Measurements from ENCODE around the gene MORC2. TPM values are rescaled to one million over a fixed set of nuclear protein-coding genes. Genes with fewer than 3 reads are reported as not detected.

The MORC2 gene
- polyA plus RNA-seq, 3 donors, result 9.1 to 20.7 (median 11.2) TPM

DNA sequence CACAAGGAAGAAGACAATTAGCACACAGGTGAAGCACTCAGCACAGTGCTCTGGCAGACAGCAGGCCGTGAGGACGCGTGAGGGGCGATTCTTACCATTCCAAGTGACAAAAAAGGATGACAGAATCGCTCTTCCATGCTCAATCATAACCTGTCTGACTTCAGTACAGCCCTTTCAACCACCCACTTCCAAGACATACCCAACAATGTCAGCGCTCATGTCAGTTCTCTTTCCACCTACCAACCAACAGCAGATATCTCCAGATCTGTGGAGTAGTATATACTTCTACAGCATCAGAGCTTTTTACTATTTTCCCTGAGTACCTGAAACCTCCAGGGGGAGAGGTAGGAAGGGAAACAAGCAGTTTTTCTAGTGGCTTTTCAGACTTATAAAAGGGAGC, 40.2 kb downstream of the MORC2 start:
- WGBS, 3 donors, result 93 to 98% (median 97%) methylated on average over 6 of the region's 6 CpGs
- no peak overlapping the region for H3K27ac ChIP-seq (ENCODE audit: low read depth, low read length)

DNA sequence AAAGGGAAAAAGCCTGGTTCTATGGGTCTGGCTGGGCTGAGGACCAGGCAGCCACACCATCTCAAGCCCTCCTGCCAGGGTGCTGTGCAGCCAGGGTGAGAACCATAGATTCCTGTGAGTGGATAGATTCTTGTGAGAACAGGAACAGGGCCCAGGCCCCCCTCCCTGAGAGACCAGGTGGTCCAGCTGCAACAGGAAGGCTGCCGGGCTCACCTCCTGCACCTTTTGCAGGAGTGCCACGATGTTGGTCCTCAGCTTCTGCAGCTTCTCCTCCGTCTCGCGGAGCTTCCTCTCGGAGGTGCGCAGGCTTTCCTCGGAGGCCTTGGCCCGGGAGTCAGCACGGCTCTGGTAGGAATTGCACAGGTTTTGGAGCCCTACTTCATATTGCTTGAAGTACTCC, 40.8 kb downstream of the MORC2 start:
- no peak overlapping the region for H3K27ac ChIP-seq (ENCODE audit: low read depth, low read length)
- 93 to 96% (median 94%) methylated on average over 10 of the region's 10 CpGs for WGBS, 3 donors

DNA sequence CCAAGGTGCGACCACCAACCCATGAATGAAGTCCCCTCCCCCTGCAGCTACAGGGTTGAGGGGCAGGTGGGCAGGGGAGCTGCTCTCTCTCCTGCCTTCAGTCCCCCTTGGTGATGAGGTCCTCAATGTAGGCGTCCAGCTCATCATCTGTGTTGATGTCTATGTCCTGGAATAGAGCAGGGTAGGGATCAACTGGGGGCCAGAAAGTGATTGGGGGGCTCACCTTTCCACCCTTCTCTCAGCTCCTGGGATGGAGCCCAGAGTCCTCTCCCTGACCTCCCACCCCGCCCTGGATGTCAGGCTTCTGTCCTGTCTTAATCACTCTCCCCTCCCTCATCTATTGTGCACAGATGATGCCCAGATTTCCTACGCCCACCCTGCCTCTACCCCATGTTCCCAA, 41.9 kb downstream of the MORC2 start:
- no peak overlapping the region for H3K27ac ChIP-seq (ENCODE audit: low read depth, low read length)
- 88 to 95% (median 93%) methylated on average over 4 of the region's 4 CpGs for WGBS, 3 donors

DNA sequence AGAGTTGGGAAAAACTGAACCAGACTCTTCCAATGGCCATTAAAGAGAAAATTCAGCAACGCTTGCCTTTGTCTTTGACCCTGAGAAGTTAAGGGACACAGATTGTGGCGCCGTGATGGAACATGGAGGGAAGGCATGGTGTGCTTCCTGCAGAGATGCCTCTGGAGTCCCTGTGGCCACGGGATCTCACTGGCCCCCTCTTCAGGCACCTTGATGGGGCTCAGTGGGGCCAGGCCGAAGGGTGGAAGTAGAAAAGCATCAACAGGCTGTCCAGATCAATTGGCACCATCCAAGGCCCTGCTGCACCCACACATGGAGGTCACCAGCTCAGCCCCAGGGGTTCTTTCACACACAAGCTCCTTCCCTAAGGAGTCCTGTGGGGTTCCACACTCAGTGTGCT, 42.9 kb downstream of the MORC2 start:
- H3K27ac ChIP-seq (ENCODE audit: low read depth, low read length), result no peak overlapping the region
- 90 to 93% (median 92%) methylated on average over 5 of the region's 5 CpGs for WGBS, 3 donors

DNA sequence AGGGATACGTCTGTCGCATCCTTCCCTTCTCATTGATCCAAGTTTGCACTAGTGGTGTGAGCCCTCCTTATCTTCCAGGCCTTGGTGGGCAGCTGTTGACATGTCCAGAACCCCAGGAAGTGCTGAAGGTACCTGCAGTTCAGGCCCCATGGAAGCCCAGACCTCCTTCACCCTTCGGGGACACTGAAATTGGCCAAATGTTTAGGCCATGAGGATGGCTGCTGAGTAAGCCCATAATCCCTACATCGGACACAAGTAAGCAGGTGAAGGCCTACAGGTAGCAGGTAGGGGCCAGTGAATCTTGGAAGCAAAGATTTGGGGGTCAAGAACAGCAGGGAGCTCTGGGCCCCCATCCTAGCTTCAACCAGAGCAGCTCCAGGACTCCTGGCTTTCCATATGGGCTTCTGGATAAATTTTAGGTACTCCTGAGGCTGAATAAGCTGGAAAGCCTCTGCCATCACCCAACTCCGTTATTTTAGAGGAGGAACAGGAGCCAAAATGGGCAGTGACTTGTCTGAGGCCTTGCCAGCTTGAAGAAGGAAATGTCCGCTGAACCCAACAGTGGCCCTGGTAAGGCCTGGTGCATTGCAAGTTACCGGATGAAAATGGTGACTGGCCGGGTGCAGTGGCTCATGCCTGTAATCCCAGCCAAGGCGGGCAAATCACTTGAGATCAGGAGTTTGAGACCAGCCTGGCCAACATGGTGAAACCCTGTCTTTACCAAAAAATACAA, 45.2 kb downstream of the MORC2 start:
- 91 to 93% (median 92%) methylated on average over 9 of the region's 9 CpGs for WGBS, 3 donors
- no peak overlapping the region for H3K27ac ChIP-seq (ENCODE audit: low read depth, low read length)

DNA sequence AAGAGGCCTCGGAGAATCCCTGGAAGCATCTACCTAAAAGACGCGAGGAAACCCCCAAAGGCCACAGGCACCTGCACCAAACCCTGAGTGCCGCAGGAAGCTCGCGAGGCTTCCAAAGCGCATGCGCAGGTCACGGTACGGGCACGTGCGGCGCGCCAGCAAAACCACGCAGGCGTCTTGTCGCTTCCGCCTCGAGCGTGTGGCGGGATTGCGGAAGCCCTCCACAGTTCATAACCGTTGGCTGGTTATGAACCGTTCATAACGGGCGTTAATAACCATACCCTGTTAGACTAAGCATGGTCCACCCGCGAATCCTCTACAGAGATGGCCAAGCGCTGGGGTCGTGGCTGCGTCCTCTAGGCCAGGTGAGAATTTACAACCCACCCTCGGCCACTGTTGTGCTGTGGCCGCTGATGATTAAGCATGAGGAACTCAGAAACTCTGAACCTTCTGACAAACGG, 46.4 kb downstream of the MORC2 start:
- H3K27ac ChIP-seq (ENCODE audit: low read depth, low read length), result no peak overlapping the region
- WGBS, 3 donors, result 38 to 64% (median 42%) methylated on average over 34 of the region's 34 CpGs

DNA sequence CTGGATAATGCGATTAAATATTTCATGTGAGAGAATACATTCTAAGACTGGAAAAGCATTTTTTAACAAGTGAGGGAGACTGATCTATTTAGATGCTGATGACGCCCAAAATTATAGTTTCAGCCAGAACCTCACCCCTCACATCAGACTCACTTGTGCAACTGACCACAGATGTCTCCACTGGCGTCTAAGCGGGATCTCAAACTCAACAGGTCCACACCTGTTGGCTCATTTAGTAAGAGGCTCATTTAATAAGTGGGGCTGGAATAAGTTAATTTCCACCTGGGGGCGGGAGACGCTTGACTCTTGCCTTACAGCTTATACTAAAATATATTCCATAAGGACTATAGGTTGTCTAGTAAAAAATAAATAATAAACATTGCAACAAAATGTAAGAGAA, 47.5 kb downstream of the MORC2 start:
- H3K27ac ChIP-seq (ENCODE audit: low read depth, low read length), result no peak overlapping the region
- 59 to 61% (median 60%) methylated on average over 6 of the region's 6 CpGs for WGBS, 3 donors

DNA sequence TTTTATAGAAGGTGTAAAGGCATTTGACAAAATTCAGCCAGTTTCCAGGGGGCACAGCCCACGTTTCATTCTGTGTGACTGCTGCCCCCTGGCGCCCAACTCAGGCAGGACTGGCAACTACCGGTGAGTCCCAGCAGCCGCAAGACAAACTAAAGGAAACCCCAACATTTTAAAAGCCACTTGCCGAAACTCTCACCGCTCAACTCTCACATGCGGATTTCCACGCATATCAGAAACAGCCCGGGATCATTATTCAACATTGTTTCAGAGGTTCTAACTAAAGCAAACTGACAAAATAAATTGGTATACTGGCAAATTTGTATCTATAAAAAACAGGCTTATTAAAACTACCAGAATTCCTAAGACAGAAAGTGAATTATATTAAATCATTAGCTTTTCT, 48.2 kb downstream of the MORC2 start:
- 0 to 1% (median 1%) methylated on average over 9 of the region's 9 CpGs for WGBS, 3 donors
- no peak overlapping the region for H3K27ac ChIP-seq (ENCODE audit: low read depth, low read length)

DNA sequence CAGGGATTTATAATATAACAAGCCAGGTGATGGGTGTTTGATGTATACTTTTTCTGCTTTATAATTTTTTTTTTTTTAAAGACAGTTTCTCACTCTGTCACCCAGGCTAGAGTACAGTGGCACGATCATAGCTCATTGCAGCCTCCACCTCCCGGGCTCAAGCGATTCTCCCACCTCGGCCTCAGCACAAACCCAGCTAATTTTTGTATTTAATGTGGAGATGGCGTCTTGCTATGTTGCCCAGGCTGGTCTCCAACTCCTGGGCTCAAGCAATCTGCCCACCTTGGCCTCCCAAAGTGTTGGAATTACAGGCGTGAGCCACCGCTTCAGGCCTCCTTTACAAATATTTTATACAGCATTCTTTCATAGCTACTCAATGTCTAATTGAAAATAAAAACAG, 48.6 kb downstream of the MORC2 start:
- WGBS, 3 donors, result 80 to 87% (median 87%) methylated on average over 7 of the region's 7 CpGs

DNA sequence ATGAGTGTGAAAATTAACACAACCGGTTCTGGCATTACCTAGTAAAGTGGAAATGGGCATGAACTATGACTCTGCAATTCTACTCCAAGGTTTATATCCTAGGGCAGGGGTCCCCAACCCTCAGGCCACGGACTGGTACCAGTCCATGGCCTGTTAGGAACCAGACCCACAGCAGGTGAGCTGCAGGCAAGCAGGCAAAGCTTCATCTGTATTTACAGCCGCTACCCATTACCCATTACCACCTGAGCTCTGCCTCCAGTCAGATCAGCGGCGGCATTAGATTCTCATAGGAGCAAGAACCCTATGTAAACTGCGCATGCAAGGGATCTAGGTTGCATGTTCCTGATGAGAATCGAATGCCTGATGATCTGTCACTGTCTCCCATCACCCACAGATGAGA, 49.8 kb downstream of the MORC2 start:
- 86 to 89% (median 89%) methylated on average over 7 of the region's 7 CpGs for WGBS, 3 donors
- H3K27ac ChIP-seq (ENCODE audit: low read depth, low read length), result no peak overlapping the region

More for the DNA sequence above, 48.6 kb downstream of the MORC2 start:
- no peak overlapping the region for H3K27ac ChIP-seq (ENCODE audit: low read depth, low read length)

DNA sequence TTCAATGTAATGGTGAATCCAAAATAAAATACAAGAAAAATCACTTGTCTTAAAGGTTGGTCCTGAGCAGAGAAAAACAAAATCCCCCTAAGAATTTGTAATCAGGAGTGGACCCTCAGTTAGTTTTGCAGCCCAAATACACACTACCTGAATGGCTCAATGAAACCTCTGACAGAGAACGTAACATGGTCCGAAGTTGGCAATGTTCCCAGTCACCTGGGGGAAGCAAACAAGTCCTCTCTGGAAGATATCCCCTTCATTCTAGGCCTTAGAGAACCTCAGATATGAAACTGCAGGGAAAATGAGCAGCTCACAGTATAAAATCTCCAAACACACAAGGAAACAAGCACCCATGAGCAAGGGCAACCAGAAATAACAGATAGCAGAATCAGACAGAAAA, 58.2 kb downstream of the MORC2 start:
- H3K27ac ChIP-seq (ENCODE audit: low read depth, low read length), result no peak overlapping the region
- 62 to 88% (median 75%) methylated on average over 2 of the region's 2 CpGs for WGBS, 3 donors

DNA sequence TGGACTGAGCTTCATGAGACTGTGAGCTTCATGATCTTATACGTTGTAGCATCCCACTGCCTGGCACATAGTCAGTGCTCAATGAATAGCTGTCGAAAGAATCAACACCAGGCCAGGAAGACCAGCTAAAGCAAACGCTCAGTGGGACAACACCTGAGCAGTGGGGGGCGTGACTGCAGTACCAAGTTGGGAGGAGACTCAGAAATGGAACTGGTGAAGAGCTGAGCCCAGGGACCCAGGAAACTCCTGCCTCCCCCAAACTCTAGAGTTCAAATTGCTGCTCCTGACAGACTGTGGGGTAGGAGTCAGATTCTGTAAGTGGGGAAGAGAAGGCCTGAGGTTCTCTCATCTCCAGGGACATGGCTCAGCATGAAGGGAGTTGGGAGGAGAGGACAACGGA, 59.3 kb downstream of the MORC2 start:
- WGBS, 3 donors, result 88 to 92% (median 91%) methylated on average over 5 of the region's 5 CpGs
- H3K27ac ChIP-seq (ENCODE audit: low read depth, low read length), result no peak overlapping the region

DNA sequence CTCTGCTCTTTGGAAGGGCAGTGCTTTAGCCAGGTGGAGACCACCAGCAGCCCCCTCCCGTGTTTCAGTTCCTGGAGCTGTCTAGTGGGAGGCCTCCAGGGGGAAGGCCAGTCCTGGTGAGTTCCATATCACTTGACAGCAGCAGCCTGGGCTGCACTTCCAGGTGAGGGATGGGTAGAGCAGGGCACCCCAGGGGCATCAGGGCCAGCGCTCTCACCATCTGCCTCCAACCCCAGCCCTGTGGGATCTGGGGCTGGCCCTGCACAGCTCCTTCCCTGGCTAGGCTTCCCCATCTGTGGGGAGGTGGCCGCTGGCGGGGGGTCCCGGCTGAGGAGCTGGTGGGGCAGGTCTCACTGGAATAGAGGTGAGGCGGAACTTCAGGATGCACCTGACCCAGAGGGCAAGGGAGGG, 60.5 kb downstream of the MORC2 start:
- WGBS, 3 donors, result 86 to 94% (median 90%) methylated on average over 6 of the region's 6 CpGs

DNA sequence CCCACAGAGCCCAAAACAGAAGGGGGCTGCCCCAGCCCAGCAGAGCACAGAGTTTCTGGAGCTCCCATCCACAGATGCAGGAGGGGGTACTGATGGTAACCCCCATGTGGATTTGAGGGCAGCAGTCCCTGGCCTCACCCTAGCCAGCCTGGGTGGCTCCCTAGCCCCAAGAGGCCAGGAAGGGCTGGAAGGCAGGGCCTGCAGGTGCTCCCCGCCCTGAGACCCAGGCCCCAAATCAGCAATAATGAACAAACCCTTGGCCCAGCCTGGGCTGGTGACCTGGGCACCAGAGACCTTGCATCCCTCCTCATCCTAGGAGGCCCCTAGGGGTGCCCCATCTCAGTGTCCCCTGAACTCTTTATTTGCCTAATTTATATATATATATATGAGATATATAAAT, 61.6 kb downstream of the MORC2 start:
- 96 to 100% (median 100%) methylated on average over 1 of the region's 1 CpG for WGBS, 3 donors
- no peak overlapping the region for H3K27ac ChIP-seq (ENCODE audit: low read depth, low read length)

More for the DNA sequence above, 60.5 kb downstream of the MORC2 start:
- H3K27ac ChIP-seq (ENCODE audit: low read depth, low read length), result no peak overlapping the region

DNA sequence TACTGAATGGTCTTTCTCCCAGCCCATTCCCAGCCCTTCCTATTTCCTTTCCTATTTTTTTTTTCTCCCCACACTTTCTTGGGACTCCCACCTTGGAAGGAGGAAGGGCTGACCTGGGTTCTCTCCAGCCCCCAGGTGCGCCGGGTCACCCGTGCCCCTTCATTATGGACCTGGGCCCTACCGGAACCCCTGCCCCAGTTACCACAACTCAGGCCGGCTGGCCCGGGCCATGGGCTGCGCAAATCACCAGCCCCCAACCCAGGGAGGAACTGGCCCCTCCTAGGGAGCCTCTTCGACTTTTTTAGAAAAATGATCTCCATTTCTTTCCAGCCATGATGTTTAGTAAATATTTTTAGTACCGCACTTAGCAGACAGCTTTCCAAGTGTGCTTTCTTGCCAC, 62.2 kb downstream of the MORC2 start:
- no peak overlapping the region for H3K27ac ChIP-seq (ENCODE audit: low read depth, low read length)
- 96% methylated on average over 9 of the region's 9 CpGs for WGBS, 3 donors

DNA sequence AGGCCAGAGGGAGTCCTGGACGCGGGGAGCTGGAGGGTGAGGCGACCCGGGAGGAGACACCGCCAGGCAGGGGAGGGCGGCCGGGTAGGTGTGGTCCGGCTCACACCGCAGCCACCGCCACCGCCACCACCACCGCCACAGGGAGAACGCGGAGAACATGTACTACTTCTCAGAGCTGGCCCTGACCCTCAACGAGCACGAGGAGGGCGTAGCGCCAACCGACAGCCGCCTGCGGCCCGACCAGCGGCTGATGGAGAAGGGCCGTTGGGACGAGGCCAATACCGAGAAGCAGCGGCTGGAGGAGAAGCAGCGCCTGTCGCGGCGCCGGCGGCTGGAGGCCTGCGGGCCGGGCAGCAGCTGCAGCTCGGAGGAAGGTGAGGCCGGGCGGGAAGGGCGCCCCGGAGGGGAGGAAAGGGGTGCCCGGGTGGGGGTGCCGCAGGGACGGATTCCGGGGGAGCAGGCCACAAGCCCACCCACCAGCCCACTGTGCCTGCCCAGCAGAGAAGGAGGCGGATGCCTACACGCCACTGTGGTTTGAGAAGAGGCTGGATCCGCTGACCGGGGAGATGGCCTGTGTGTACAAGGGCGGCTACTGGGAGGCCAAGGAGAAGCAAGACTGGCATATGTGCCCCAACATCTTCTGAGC, 62.8 kb downstream of the MORC2 start:
- no peak overlapping the region for H3K27ac ChIP-seq (ENCODE audit: low read depth, low read length)
- 94 to 97% (median 96%) methylated on average over 45 to 49 of the region's 49 CpGs for WGBS, 3 donors

DNA sequence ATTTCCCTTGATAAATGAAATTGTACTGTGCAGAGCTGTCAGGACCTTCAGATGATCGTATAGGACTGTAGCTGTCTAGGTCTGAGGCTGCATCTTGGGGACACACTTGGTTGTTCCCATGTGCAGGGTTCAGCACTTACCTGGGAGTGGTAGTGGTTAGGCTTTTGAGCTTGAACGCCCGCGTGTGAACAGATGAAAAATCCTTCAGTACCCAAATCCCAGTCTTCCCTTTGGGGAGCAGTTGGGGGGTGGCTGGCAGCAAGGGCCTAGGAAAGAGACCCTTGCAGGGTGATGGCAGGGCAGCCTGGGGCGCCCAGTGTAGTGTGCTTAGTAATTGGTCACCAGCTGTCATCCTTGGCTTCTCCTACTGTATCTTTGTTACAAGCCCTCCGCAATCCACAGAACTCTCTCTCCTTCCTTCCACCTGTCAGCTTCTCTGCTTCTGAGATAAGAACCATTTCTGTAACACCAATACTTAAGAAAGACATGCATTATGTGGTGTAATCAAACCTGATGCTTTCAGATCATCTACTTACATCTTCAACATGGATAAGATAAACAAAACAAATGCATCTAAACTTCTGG, 64.6 kb downstream of the MORC2 start:
- 90 to 95% (median 92%) methylated on average over 6 of the region's 6 CpGs for WGBS, 3 donors
- no peak overlapping the region for H3K27ac ChIP-seq (ENCODE audit: low read depth, low read length)

DNA sequence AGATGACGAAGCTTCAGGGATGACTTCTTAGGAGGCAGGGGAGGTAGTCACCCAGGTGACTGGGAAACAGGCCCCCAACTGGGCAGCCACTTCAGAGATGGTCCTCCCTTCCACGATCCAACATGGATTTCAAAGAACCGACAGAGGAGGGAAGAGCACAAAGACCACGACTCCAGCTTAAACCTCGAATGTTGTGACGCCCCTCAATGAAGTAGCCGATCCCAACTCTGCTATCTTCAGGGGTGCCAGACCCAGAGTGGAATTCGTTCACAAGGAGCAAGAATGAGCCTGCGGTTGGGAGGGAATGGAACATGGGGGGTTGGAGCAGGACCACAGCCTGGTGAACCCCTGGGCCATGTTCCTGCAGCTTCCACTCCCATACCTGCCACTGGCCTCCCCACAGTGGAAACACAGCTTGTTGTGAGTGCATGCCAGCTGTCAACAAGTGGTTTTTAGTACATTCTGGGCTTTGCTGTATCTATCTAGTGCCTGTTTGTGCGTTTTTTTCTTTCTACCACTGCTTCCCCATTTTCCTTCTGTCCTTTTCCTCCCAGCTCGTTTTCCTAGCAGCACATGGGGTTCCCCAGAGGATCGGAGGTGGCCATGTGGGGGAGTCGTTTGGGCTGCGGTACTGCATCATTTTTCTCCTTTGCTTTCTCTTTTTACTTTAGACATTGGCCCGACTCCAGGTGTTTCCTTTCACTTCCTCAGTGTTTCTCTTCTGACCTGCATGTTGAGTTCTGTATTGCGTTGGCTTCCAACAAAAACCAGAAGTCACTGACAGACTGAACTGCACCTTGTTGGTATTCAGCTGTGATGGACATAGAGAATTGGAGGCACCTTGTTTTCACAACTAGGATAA, 65.8 kb downstream of the MORC2 start:
- H3K27ac ChIP-seq (ENCODE audit: low read depth, low read length), result no peak overlapping the region
- 58 to 82% (median 59%) methylated on average over 16 of the region's 16 CpGs for WGBS, 3 donors

DNA sequence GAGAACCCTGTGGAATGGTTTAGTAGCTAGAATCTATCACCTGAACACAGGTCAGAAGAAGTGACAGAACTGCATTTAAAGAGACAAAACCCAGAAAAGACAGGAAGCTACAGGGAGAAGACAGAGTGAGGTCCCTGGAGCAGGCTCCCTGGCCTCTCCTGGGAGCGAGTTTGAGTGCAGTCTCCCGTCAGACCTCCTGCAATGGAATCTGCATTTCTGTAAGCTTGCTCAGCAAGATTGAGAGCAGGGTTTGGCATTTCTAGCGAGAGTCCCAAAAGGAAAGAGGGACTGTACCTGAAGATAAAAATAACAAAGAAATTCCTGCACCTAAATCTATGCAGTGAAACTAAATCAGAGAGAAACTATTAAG, 74.2 kb downstream of the MORC2 start:
- 71 to 90% (median 74%) methylated on average over 3 of the region's 3 CpGs for WGBS, 3 donors
- H3K27ac ChIP-seq (ENCODE audit: low read depth, low read length), result no peak overlapping the region

All from adipose tissue (tissue), 3 donors.